ENCODE results near the gene TXNDC2.

TXNDC2 gene

GRCh38 chr18:9860682-9861081 lies 25.1 kb upstream of the TXNDC2 start:
- TF ChIP-seq FOXA1 (IDR thresholded peaks at IDR 0.05): no peak
- no peak for DNase-seq (ENCODE audit: extremely low spot score)
- CTCF ChIA-PET: no interaction called here
- POLR2A ChIA-PET: interaction anchor here (1.1 kb wide), 1 partner anchor 9 kb away, joined by 3 read pairs; no protein-coding TSS in a partner anchor

DNA sequence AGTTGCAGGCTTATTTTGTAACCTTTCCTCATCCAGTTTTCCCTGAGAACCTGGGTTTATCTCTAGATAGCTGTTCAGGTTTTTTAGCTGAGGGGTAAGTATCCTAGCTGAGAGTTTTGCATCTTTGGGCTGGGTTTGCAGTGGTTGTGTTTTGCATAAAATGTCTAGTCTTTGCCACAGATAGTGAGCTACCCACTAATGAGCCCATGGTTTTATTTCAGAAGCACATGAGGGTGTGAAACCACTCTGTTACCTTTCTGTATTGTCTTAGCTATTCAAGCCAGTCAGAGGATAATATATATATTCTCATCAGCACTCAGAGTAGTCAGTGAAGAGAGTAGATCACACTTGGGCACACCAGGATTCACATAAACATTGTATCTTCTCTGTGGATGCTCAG lies 24.6 kb upstream of the TXNDC2 start:
- ChIA-PET POLR2A (interaction anchor here (1.1 kb wide), 1 partner anchor 8 kb away, joined by 3 read pairs; no protein-coding TSS in a partner anchor), CTCF (no interaction called here)
- TF ChIP-seq TARDBP (IDR thresholded peaks at IDR 0.05): no peak
- TF ChIP-seq, protein P1, sequence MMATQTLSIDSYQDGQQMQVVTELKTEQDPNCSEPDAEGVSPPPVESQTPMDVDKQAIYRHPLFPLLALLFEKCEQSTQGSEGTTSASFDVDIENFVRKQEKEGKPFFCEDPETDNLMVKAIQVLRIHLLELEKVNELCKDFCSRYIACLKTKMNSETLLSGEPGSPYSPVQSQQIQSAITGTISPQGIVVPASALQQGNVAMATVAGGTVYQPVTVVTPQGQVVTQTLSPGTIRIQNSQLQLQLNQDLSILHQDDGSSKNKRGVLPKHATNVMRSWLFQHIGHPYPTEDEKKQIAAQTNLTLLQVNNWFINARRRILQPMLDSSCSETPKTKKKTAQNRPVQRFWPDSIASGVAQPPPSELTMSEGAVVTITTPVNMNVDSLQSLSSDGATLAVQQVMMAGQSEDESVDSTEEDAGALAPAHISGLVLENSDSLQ (IDR thresholded peaks at IDR 0.05): no peak
- no peak for DNase-seq (ENCODE audit: extremely low spot score)

GRCh38 chr18:9861933-9862332 lies 23.8 kb upstream of the TXNDC2 start:
- no peak for TF ChIP-seq NFRKB (IDR thresholded peaks at IDR 0.05)
- TF ChIP-seq FOXA1 (IDR thresholded peaks at IDR 0.05): no peak
- TF ChIP-seq ELF4 (IDR thresholded peaks at IDR 0.05): no peak
- TF ChIP-seq ARNT (IDR thresholded peaks at IDR 0.05): no peak
- no peak for TF ChIP-seq CTBP1 (IDR thresholded peaks at IDR 0.05; ENCODE audit: borderline replicate concordance)
- no peak for TF ChIP-seq FOXK2 (IDR thresholded peaks at IDR 0.05)
- TF ChIP-seq SUZ12 (IDR thresholded peaks at IDR 0.05): no peak
- no peak for TF ChIP-seq FOXM1 (IDR thresholded peaks at IDR 0.05; ENCODE audit: borderline replicate concordance)
- TF ChIP-seq LEF1 (IDR thresholded peaks at IDR 0.05; ENCODE audit: borderline replicate concordance): no peak
- TF ChIP-seq, protein P1 (IDR thresholded peaks at IDR 0.05): no peak
- no peak for TF ChIP-seq ZNF384 (IDR thresholded peaks at IDR 0.05)
- no peak for TF ChIP-seq L3MBTL2 (conservative IDR thresholded peaks at IDR 0.05)
- no peak for TF ChIP-seq SP1 (IDR thresholded peaks at IDR 0.05)
- ChIA-PET CTCF (no interaction called here), POLR2A (interaction anchor here (1.2 kb wide), 1 partner anchor 52 kb away, joined by 3 read pairs; the partner anchor contains the start of gene VAPA)
- no peak for DNase-seq (ENCODE audit: extremely low spot score)

GRCh38 chr18:9862686-9863085 lies 23.1 kb upstream of the TXNDC2 start:
- ChIA-PET CTCF (no interaction called here), POLR2A (interaction anchor here (1.2 kb wide), 1 partner anchor 51 kb away, joined by 3 read pairs; the partner anchor contains the start of gene VAPA)
- no peak for TF ChIP-seq TARDBP (IDR thresholded peaks at IDR 0.05)
- TF ChIP-seq ZNF384 (IDR thresholded peaks at IDR 0.05): no peak
- no peak for TF ChIP-seq FOXK2 (IDR thresholded peaks at IDR 0.05)
- no peak for TF ChIP-seq ELF4 (IDR thresholded peaks at IDR 0.05)
- no peak for TF ChIP-seq FOXA1 (IDR thresholded peaks at IDR 0.05)
- no peak for TF ChIP-seq BHLHE40 (IDR thresholded peaks at IDR 0.05; ENCODE audit: borderline replicate concordance)
- TF ChIP-seq, protein P1 (IDR thresholded peaks at IDR 0.05): no peak
- no peak for TF ChIP-seq LEF1 (IDR thresholded peaks at IDR 0.05; ENCODE audit: borderline replicate concordance)
- TF ChIP-seq NFRKB (IDR thresholded peaks at IDR 0.05): no peak
- no peak for TF ChIP-seq SP1 (IDR thresholded peaks at IDR 0.05)
- no peak for TF ChIP-seq L3MBTL2 (conservative IDR thresholded peaks at IDR 0.05)
- TF ChIP-seq CTBP1 (IDR thresholded peaks at IDR 0.05; ENCODE audit: borderline replicate concordance): no peak
- no peak for TF ChIP-seq HDGF (IDR thresholded peaks at IDR 0.05; ENCODE audit: borderline replicate concordance)
- no peak for TF ChIP-seq SUZ12 (IDR thresholded peaks at IDR 0.05)
- no peak for TF ChIP-seq FOXM1 (IDR thresholded peaks at IDR 0.05; ENCODE audit: borderline replicate concordance)
- no peak for TF ChIP-seq ARNT (IDR thresholded peaks at IDR 0.05)
- no peak for DNase-seq (ENCODE audit: extremely low spot score)

- ChIA-PET POLR2A (no interaction called here), CTCF (no interaction called here)
- TF ChIP-seq HDGF (IDR thresholded peaks at IDR 0.05; ENCODE audit: borderline replicate concordance) (no peak), FOXA1 (IDR thresholded peaks at IDR 0.05) (no peak), ZNF384 (IDR thresholded peaks at IDR 0.05) (no peak), ARNT (IDR thresholded peaks at IDR 0.05) (no peak), CTBP1 (IDR thresholded peaks at IDR 0.05; ENCODE audit: borderline replicate concordance) (no peak), FOXM1 (IDR thresholded peaks at IDR 0.05; ENCODE audit: borderline replicate concordance) (no peak), FOXK2 (IDR thresholded peaks at IDR 0.05) (no peak), SUZ12 (IDR thresholded peaks at IDR 0.05) (no peak)
- TF ChIP-seq, protein P1 (IDR thresholded peaks at IDR 0.05): no peak
- no peak for DNase-seq (ENCODE audit: extremely low spot score)
Observed at GRCh38 chr18:9863282-9863681, 22.5 kb upstream of the TXNDC2 start.

GRCh38 chr18:9865764-9866490 lies 19.8 kb upstream of the TXNDC2 start:
- ChIA-PET POLR2A (interaction anchor here (1.5 kb wide), 1 partner anchor 48 kb away, joined by 3 read pairs; the partner anchor contains the start of gene VAPA), CTCF (no interaction called here)
- DNase-seq (ENCODE audit: extremely low spot score): no peak
- TF ChIP-seq TARDBP (IDR thresholded peaks at IDR 0.05) (no peak), SUZ12 (IDR thresholded peaks at IDR 0.05) (no peak), L3MBTL2 (conservative IDR thresholded peaks at IDR 0.05) (no peak), FOXM1 (IDR thresholded peaks at IDR 0.05; ENCODE audit: borderline replicate concordance) (no peak), ZNF384 (IDR thresholded peaks at IDR 0.05) (no peak), FOXA1 (IDR thresholded peaks at IDR 0.05) (no peak), SP1 (IDR thresholded peaks at IDR 0.05) (no peak)
- TF ChIP-seq, protein P1 (IDR thresholded peaks at IDR 0.05): no peak
